Panc1 (cell line): ENCODE data around the gene TAPBPL. TPM values are rescaled to one million over a fixed set of nuclear protein-coding genes. Genes with fewer than 3 reads are reported as not detected.

Source experiments
- ATAC-seq: fragments of 200-7000 bp; cut with Tn5 transposase; 2 replicates; pipeline ENCODE4 v1.9.1; 2020; ENCODE audit warnings: mild to moderate bottlenecking, moderate library complexity
- BruUV-seq: library from RNA; stranded (reverse); fragments of 400-500 nt; replicated peaks from 2 replicates; lab custom pipeline; 2021; lab: Mats Ljungman, UMichigan
- CTCF ChIA-PET: fragments of 300-600 bp; sonication (Branson Sonifier 250); formaldehyde crosslinking; loops from one replicate; lab custom pipeline; 2022; ENCODE audit warnings: antibody characterized with exemption; lab: Charles Lee
- POLR2A ChIA-PET: fragments of 300-600 bp; sonication (Branson Sonifier 250); formaldehyde crosslinking; loops from one replicate; lab custom pipeline; 2022; ENCODE audit warnings: antibody characterized with exemption; lab: Charles Lee
- DNase-seq: peaks from one replicate; pipeline ENCODE4 v3.0.0-alpha.2; 2010; ENCODE audit warnings: low read depth, low spot score
- H3K27ac ChIP-seq: 2 replicates; pipeline ENCODE4 v1.5.1; 2011; ENCODE audit warnings: mild to moderate bottlenecking, low read length, inconsistent platforms
- H3K27me3 ChIP-seq: fragments of 200-500 bp; sonication (Bioruptor generic); 2 replicates; pipeline ENCODE4 v1.6.0; 2014; ENCODE audit warnings: low read length, inconsistent platforms; ENCODE audit not compliant: control insufficient read depth, insufficient read depth
- H3K36me3 ChIP-seq: fragments of 200-500 bp; sonication (Bioruptor generic); 2 replicates; pipeline ENCODE4 v1.5.1; 2014; ENCODE audit warnings: inconsistent platforms, mild to moderate bottlenecking, low read length, moderate library complexity; ENCODE audit not compliant: control insufficient read depth, insufficient read depth
- H3K4me1 ChIP-seq: 2 replicates; pipeline ENCODE4 v1.5.1; 2011; ENCODE audit warnings: inconsistent platforms, mild to moderate bottlenecking, low read length, moderate library complexity; ENCODE audit not compliant: control insufficient read depth, insufficient read depth
- H3K4me3 ChIP-seq, 2 experiments: 2 replicates each; pipeline ENCODE4 v1.5.1; 2011 to 2012; ENCODE audit warnings: low read depth in 2 of 2, low read length in 2 of 2, mild to moderate bottlenecking in 2 of 2, inconsistent platforms in 1 of 2, moderate library complexity in 1 of 2
- H3K9me3 ChIP-seq: fragments of 200-500 bp; sonication (Bioruptor generic); 2 replicates; pipeline ENCODE4 v1.5.1; 2014; ENCODE audit warnings: low read depth, mild to moderate bottlenecking, inconsistent platforms, low read length, moderate library complexity; ENCODE audit not compliant: control insufficient read depth, insufficient read depth
- CTCF ChIP-seq: fragments of 450-650 bp; IDR thresholded peaks from 2 replicates; pipeline ENCODE4 v1.5.1; 2017; ENCODE audit warnings: mild to moderate bottlenecking
- POLR2AphosphoS5 ChIP-seq: IDR thresholded peaks from 2 replicates; pipeline ENCODE4 v1.6.1; 2012; ENCODE audit warnings: mild to moderate bottlenecking, low read depth, low read length, moderate library complexity
- REST ChIP-seq, 2 experiments: IDR thresholded peaks; 2 replicates each; pipeline ENCODE4 v1.6.1; 2011 to 2012; ENCODE audit warnings: low read depth in 2 of 2, control low read depth in 1 of 2, low read length in 1 of 2, mild to moderate bottlenecking in 1 of 2, moderate library complexity in 1 of 2; ENCODE audit not compliant: insufficient read depth in 1 of 2
- SIN3A ChIP-seq: IDR thresholded peaks from 2 replicates; pipeline ENCODE4 v1.6.1; 2012; ENCODE audit warnings: low read depth, mild to moderate bottlenecking, low read length, moderate library complexity, borderline replicate concordance; ENCODE audit not compliant: insufficient read depth
- TCF7L2 ChIP-seq: IDR thresholded peaks from 2 replicates; pipeline ENCODE4 v1.6.1; 2011; ENCODE audit warnings: mild to moderate bottlenecking, low read depth, low read length, inconsistent platforms
- in situ Hi-C: cut with HindIII; loops from 2 replicates; pipeline ENCODE4 v1.10.0; 2016; ENCODE audit warnings: low sequenced_read_pairs, low pct_unique_long_range_greater_than_20kb
- intact Hi-C: fragments of 100-400 bp; cut with micrococcal nuclease; formaldehyde crosslinking; loops from one replicate; pipeline ENCODE4 v1.10.0; 2022; ENCODE audit not compliant: unreplicated experiment
- total RNA-seq: library from RNA; stranded (reverse); gene quantifications from one replicate; pipeline ENCODE4 v1.2.1, GENCODE V29; 2021; ENCODE audit not compliant: unreplicated experiment

TAPBPL gene
- total RNA-seq, 1 experiment from 2014 or later = 7.8 TPM

GRCh38 chr12:6450869-6451347, 934 bp upstream of the TAPBPL start:
- no TSS peak for BruUV-seq
- no peaks in the 10 kb centered on the region for H3K27me3 ChIP-seq
- ChIA-PET CTCF (no interaction called here), POLR2A (no interaction called here)
- no peaks in the 10 kb centered on the region for H3K9me3 ChIP-seq
- ATAC-seq = no peak; the same call in 1 of the 2 replicates
- H3K27ac ChIP-seq = peak overlapping the region; percentile 98
- H3K36me3 ChIP-seq = no peaks in the 10 kb centered on the region
- TF ChIP-seq TCF7L2 (no peak), POLR2AphosphoS5 (no peak), REST (IDR thresholded peaks at IDR 0.05; ENCODE audit: insufficient read depth in 1 of 2, low read depth in 2 of 2, low read length in 1 of 2) (no peak), CTCF (no peak)
- H3K4me3 ChIP-seq = peak overlapping the region; percentile 49 to 66
- in situ Hi-C loops (no loop called here), intact Hi-C loops (no loop called here)
- H3K4me1 ChIP-seq = peaks cover 16% of the 10 kb centered on the region
- DNase-seq = no peak

- Histone ChIP-seq H3K4me1 (peaks cover 16% of the 10 kb centered on the region), H3K36me3 (no peaks in the 10 kb centered on the region), H3K27me3 (no peaks in the 10 kb centered on the region), H3K27ac (peak overlapping the region; percentile 98), H3K4me3 (peak overlapping the region; percentile 49 to 66), H3K9me3 (no peaks in the 10 kb centered on the region)
- CTCF ChIA-PET = interaction anchor here (0.7 kb wide), 1 partner anchor 231 kb away, joined by 4 read pairs; no protein-coding TSS in a partner anchor
- ATAC-seq (peak; percentile 52), DNase-seq (no peak)
- TF ChIP-seq REST (IDR thresholded peaks at IDR 0.05; ENCODE audit: insufficient read depth in 1 of 2, low read depth in 2 of 2, low read length in 1 of 2) (no peak), TCF7L2 (no peak), CTCF (no peak), POLR2AphosphoS5 (no peak), SIN3A (no peak)
- BruUV-seq = no TSS peak
- POLR2A ChIA-PET = interaction anchor here (0.7 kb wide), 1 partner anchor 179 kb away, joined by 7 read pairs; no protein-coding TSS in a partner anchor
- intact Hi-C loops (no loop called here), in situ Hi-C loops (no loop called here)
Observed at GRCh38 chr12:6452245-6452943, 552 bp downstream of the TAPBPL start.
